HepG2 (cell line): ENCODE measurements around the gene STYXL2. TPM values are rescaled to one million over a fixed set of nuclear protein-coding genes. Genes with fewer than 3 reads are reported as not detected.

ENCODE experiments used
- CBFB ChIP-seq: sonication (generic); formaldehyde crosslinking; IDR thresholded peaks from 2 replicates; pipeline ENCODE4 v1.4.0; 2020; ENCODE audit warnings: missing genetic modification reagents
- ELF1 ChIP-seq: sonication (generic); formaldehyde crosslinking; IDR thresholded peaks from 2 replicates; pipeline ENCODE4 v1.4.0; 2020; ENCODE audit warnings: missing genetic modification reagents
- FOXA1 ChIP-seq, 2 experiments: fragments of 450-650 bp in 1 of 2; sonication (generic) in 1 of 2; formaldehyde crosslinking in 1 of 2; IDR thresholded peaks; 2 replicates each; pipeline versions ENCODE4 v1.4.0 to v1.6.1; 2016 to 2020; ENCODE audit warnings: missing genetic modification reagents in 1 of 2
- KLF9 ChIP-seq: IDR thresholded peaks from 2 replicates; pipeline ENCODE4 v1.6.1; 2016; ENCODE audit warnings: low read depth
- NCOA5 ChIP-seq: sonication (generic); formaldehyde crosslinking; IDR thresholded peaks from 2 replicates; pipeline ENCODE4 v1.4.0; 2020; ENCODE audit warnings: missing genetic modification reagents
- RFX5 ChIP-seq: IDR thresholded peaks from 2 replicates; pipeline ENCODE4 v1.6.1; 2011; ENCODE audit warnings: low read depth, low read length, improper control_type of control experiment
- RXRB ChIP-seq: IDR thresholded peaks from 2 replicates; pipeline ENCODE4 v1.6.1; 2016; ENCODE audit warnings: borderline replicate concordance, missing genetic modification reagents, missing compliant biosample characterization
- SOX13 ChIP-seq, 3 experiments: fragments of 450-650 bp in 1 of 3; sonication (generic) in 1 of 3; formaldehyde crosslinking in 1 of 3; IDR thresholded peaks in 2 of 3; conservative IDR thresholded peaks in 1 of 3; 2 replicates each; pipeline versions ENCODE4 v1.5.0 to v1.6.1; 2016 to 2020; ENCODE audit warnings: antibody characterized with exemption in 1 of 3, mild to moderate bottlenecking in 1 of 3, missing compliant biosample characterization in 1 of 3, missing genetic modification reagents in 1 of 3, moderate library complexity in 1 of 3
- SOX5 ChIP-seq: IDR thresholded peaks from 2 replicates; pipeline ENCODE4 v1.6.1; 2016; ENCODE audit warnings: borderline replicate concordance
- U2AF1 ChIP-seq: fragments of 200-400 bp; formaldehyde crosslinking; optimal IDR thresholded peaks from 2 replicates; pipeline ENCODE3; 2017; ENCODE audit warnings: mild to moderate bottlenecking, low read depth, low read length
- ZFP36L1 ChIP-seq: sonication (generic); formaldehyde crosslinking; IDR thresholded peaks from 2 replicates; pipeline ENCODE4 v1.8.0; 2022; ENCODE audit warnings: mild to moderate bottlenecking, missing genetic modification reagents, moderate library complexity
- ZNF121 ChIP-seq: sonication (generic); formaldehyde crosslinking; IDR thresholded peaks from 2 replicates; pipeline ENCODE4 v1.5.0; 2020; ENCODE audit warnings: mild to moderate bottlenecking, missing genetic modification reagents
- ZNF350 ChIP-seq: sonication (generic); formaldehyde crosslinking; IDR thresholded peaks from 2 replicates; pipeline ENCODE4 v1.4.0; 2020; ENCODE audit warnings: mild to moderate bottlenecking, low read depth, missing genetic modification reagents, borderline replicate concordance
- ZNF556 ChIP-seq: sonication (generic); formaldehyde crosslinking; IDR thresholded peaks from 2 replicates; pipeline ENCODE4 v1.4.0; 2020; ENCODE audit warnings: mild to moderate bottlenecking, missing genetic modification reagents, borderline replicate concordance
- polyA plus RNA-seq, 8 experiments: library from polyadenylated mRNA; depleted of rRNA in 3 of 8; stranded (reverse) in 7 of 8; unstranded in 1 of 8; fragments of >200 nt; fragmentation: Illumina TruSeq in 4 of 8; extraction: Trizol in 4 of 8; gene quantifications; 2 replicates each; pipeline versions ENCODE4 v1.2.1 to v1.2.3, GENCODE V29; 2011 to 2016; ENCODE audit warnings: low read depth in 4 of 8, missing spikeins in 1 of 8, mixed read lengths in 1 of 8; ENCODE audit not compliant: insufficient read depth in 1 of 8
- total RNA-seq, 5 experiments: library from RNA; depleted of rRNA; stranded (reverse); fragments of >200 nt; fragmentation: Illumina TruSeq; extraction: Trizol; gene quantifications; 2 replicates each; pipeline ENCODE4 v1.2.3, GENCODE V29; 2016; ENCODE audit warnings: low read depth in 1 of 5
- TF ChIP-seq, protein P1 (sequence below): sonication (generic); formaldehyde crosslinking; IDR thresholded peaks from 2 replicates; pipeline ENCODE4 v1.4.0; 2020; ENCODE audit warnings: mild to moderate bottlenecking, missing genetic modification reagents, borderline replicate concordance
- TF ChIP-seq, protein P2 (sequence below): IDR thresholded peaks from 2 replicates; pipeline ENCODE4 v1.6.1; 2012; ENCODE audit warnings: low read length, improper control_type of control experiment
- TF ChIP-seq, protein P3 (sequence below): sonication (generic); formaldehyde crosslinking; IDR thresholded peaks from 2 replicates; pipeline ENCODE4 v1.8.1; 2023; ENCODE audit warnings: missing genetic modification reagents, inconsistent platforms, borderline replicate concordance
- TF ChIP-seq, protein P4 (sequence below), 2 experiments: IDR thresholded peaks; 2 replicates each; pipeline ENCODE4 v1.6.1; 2011 to 2012; ENCODE audit warnings: low read length in 2 of 2, borderline replicate concordance in 1 of 2, low read depth in 1 of 2, mild to moderate bottlenecking in 1 of 2, moderate library complexity in 1 of 2

Gene STYXL2
- total and polyA plus RNA-seq, 2 of the 13 experiments (the other 11 are each of a cell fraction or from before 2014, with no cell fraction given), result not detected

DNA sequence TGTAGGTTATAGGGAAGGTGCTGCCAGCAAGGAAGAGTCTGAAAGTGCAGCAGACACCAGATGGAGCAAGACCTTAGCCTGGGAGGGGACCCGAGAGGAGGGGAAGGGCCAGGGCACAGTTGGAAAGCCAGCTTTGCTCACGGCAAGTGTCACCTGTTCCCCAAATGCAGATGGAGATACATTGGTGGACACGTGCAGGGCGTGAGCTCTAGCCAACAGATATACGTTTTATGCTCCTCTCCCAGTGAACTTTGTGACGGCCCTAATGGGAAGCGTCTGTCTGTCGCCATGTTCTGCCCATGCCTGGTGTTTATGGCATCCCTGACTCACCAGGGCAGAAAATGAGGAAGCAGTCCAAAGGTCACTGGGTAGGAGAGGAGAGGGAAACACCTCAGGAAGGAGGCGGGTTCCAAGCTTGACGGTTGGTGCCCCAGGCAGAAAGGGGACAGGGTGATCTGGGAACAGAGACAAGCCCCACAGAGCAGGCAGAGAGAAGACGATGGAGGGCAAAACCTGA lies 11.3 kb upstream of the STYXL2 start (continued):
- peak; percentile 60; the same call in 1 of the 2 replicates for TF ChIP-seq RXRB (CRISPR knock-in tag)
- TF ChIP-seq RFX5, result no peak
- no peak for TF ChIP-seq ZNF350 (CRISPR knock-in tag)
- TF ChIP-seq, protein P1, sequence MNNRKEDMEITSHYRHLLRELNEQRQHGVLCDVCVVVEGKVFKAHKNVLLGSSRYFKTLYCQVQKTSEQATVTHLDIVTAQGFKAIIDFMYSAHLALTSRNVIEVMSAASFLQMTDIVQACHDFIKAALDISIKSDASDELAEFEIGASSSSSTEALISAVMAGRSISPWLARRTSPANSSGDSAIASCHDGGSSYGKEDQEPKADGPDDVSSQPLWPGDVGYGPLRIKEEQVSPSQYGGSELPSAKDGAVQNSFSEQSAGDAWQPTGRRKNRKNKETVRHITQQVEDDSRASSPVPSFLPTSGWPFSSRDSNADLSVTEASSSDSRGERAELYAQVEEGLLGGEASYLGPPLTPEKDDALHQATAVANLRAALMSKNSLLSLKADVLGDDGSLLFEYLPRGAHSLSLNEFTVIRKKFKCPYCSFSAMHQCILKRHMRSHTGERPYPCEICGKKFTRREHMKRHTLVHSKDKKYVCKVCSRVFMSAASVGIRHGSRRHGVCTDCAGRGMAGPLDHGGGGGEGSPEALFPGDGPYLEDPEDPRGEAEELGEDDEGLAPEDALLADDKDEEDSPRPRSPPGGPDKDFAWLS (CRISPR knock-in tag), result no peak
- no peak for TF ChIP-seq SOX13 (IDR thresholded peaks at IDR 0.05)
- no peak for TF ChIP-seq SOX13 (CRISPR knock-in tag; conservative IDR thresholded peaks at IDR 0.05 in 1 of 2, IDR thresholded peaks at IDR 0.05 in 1 of 2)
- TF ChIP-seq ZNF121, result no peak
- no peak for TF ChIP-seq FOXA1 (IDR thresholded peaks at IDR 0.05)
- no peak for TF ChIP-seq FOXA1 (CRISPR knock-in tag; IDR thresholded peaks at IDR 0.05)
- TF ChIP-seq NCOA5 (CRISPR knock-in tag), result no peak
- TF ChIP-seq, protein P2, sequence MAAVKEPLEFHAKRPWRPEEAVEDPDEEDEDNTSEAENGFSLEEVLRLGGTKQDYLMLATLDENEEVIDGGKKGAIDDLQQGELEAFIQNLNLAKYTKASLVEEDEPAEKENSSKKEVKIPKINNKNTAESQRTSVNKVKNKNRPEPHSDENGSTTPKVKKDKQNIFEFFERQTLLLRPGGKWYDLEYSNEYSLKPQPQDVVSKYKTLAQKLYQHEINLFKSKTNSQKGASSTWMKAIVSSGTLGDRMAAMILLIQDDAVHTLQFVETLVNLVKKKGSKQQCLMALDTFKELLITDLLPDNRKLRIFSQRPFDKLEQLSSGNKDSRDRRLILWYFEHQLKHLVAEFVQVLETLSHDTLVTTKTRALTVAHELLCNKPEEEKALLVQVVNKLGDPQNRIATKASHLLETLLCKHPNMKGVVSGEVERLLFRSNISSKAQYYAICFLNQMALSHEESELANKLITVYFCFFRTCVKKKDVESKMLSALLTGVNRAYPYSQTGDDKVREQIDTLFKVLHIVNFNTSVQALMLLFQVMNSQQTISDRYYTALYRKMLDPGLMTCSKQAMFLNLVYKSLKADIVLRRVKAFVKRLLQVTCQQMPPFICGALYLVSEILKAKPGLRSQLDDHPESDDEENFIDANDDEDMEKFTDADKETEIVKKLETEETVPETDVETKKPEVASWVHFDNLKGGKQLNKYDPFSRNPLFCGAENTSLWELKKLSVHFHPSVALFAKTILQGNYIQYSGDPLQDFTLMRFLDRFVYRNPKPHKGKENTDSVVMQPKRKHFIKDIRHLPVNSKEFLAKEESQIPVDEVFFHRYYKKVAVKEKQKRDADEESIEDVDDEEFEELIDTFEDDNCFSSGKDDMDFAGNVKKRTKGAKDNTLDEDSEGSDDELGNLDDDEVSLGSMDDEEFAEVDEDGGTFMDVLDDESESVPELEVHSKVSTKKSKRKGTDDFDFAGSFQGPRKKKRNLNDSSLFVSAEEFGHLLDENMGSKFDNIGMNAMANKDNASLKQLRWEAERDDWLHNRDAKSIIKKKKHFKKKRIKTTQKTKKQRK, result no peak
- TF ChIP-seq U2AF1, result no peak
- no peak for TF ChIP-seq ZNF556 (CRISPR knock-in tag)
- TF ChIP-seq, protein P3, sequence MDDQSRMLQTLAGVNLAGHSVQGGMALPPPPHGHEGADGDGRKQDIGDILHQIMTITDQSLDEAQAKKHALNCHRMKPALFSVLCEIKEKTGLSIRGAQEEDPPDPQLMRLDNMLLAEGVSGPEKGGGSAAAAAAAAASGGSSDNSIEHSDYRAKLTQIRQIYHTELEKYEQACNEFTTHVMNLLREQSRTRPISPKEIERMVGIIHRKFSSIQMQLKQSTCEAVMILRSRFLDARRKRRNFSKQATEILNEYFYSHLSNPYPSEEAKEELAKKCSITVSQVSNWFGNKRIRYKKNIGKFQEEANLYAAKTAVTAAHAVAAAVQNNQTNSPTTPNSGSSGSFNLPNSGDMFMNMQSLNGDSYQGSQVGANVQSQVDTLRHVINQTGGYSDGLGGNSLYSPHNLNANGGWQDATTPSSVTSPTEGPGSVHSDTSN, result no peak
- no peak for TF ChIP-seq ZFP36L1 (CRISPR knock-in tag)
- peak; percentile 42; the same call in 1 of the 2 replicates for TF ChIP-seq ELF1 (CRISPR knock-in tag)
- TF ChIP-seq CBFB (CRISPR knock-in tag), result no peak
- no peak for TF ChIP-seq SOX5 (CRISPR knock-in tag)
- no peak for TF ChIP-seq KLF9
- TF ChIP-seq, protein P4, sequence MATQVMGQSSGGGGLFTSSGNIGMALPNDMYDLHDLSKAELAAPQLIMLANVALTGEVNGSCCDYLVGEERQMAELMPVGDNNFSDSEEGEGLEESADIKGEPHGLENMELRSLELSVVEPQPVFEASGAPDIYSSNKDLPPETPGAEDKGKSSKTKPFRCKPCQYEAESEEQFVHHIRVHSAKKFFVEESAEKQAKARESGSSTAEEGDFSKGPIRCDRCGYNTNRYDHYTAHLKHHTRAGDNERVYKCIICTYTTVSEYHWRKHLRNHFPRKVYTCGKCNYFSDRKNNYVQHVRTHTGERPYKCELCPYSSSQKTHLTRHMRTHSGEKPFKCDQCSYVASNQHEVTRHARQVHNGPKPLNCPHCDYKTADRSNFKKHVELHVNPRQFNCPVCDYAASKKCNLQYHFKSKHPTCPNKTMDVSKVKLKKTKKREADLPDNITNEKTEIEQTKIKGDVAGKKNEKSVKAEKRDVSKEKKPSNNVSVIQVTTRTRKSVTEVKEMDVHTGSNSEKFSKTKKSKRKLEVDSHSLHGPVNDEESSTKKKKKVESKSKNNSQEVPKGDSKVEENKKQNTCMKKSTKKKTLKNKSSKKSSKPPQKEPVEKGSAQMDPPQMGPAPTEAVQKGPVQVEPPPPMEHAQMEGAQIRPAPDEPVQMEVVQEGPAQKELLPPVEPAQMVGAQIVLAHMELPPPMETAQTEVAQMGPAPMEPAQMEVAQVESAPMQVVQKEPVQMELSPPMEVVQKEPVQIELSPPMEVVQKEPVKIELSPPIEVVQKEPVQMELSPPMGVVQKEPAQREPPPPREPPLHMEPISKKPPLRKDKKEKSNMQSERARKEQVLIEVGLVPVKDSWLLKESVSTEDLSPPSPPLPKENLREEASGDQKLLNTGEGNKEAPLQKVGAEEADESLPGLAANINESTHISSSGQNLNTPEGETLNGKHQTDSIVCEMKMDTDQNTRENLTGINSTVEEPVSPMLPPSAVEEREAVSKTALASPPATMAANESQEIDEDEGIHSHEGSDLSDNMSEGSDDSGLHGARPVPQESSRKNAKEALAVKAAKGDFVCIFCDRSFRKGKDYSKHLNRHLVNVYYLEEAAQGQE (IDR thresholded peaks at IDR 0.05; ENCODE audit: borderline replicate concordance in 1 of 2, low read depth in 1 of 2, low read length in 2 of 2), result no peak
